Omental fat pad (tissue), 4 donors: ENCODE results near the gene MAPK12. TPM values are rescaled to one million over a fixed set of nuclear protein-coding genes. Genes with fewer than 3 reads are reported as not detected.

Source experiments
- ATAC-seq: fragments of 150-250 bp; one replicate; pipeline ENCODE4 v1.9.1; 2016; ENCODE audit warnings: mild to moderate bottlenecking, moderate library complexity; ENCODE audit not compliant: low FRiP score
- DNase-seq: peaks from one replicate; pipeline ENCODE4 v3.0.0-alpha.2; 2019; ENCODE audit warnings: low spot score
- CTCF ChIP-seq, 3 donors: fragments of 450-650 bp; IDR thresholded peaks; one replicate each; pipeline ENCODE4 v1.5.1; 2016 to 2017; ENCODE audit warnings: antibody characterized with exemption in 3 of 3, mild to moderate bottlenecking in 3 of 3, moderate library complexity in 2 of 3
- total RNA-seq, 4 donors: library from RNA; depleted of rRNA; stranded (reverse); fragments of >200 nt; gene quantifications; one replicate each; pipeline ENCODE4 v1.1.0, GENCODE V29; 2016

The MAPK12 gene
- total RNA-seq, 4 donors from 2014 or later, result 7.9 to 31.1 (median 17.8) TPM

DNA sequence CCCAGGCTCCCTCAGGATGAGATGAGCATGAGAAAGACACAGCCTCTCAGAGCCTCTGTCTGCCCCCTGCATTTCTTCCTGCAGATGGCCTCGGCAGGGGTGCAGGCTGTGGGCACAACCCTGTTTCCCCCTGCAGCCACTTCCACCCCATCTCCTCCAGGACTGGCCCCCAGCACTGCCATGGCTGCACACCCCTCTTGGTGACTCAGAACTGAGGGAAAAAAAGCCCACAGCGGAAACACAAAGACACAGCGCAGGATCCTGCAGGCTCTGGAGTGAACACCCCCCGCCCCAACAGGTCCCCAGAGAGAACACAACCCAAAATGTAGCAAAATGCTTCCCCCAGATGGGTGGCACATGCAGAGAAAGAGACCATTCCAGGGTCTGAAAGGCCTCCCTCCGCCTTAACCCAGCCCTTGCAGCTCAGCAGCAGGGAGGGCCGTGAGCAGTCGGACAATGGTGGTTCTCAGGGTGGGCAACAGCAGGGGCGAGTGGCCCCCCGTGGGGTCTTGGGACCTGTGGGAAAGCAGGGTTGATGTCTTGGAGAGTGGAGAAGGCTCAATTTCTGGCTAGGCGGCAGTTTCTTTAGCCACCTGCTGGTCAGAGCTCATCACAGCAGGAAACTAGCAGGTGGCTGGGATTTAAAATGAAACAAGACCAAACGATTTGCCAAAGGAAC is 24.6 kb downstream of the MAPK12 start:
- ATAC-seq (no peak), DNase-seq (no peak)
- no peak for TF ChIP-seq CTCF (IDR thresholded peaks at IDR 0.05)

DNA sequence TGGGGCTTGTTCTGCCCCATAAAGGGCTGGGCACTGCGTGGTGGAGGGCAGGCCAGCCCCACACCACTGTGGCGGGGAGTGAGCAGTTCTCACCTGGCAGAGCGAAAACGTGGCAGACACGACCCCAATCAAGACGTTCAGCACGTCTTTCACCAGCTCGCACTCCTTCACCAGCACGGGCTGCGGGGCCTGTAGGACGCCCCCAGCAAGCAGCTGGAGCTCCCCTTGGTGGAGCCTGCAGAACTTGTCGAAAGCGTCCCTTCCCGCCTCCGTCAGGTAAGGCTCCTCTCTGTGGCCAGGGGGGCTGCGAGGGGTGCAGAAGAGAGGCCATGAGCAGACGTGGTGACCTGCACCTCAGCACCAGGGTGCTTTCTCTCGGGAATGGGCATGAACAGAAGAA is 28.3 kb downstream of the MAPK12 start:
- ATAC-seq, result no peak
- no peak for TF ChIP-seq CTCF (IDR thresholded peaks at IDR 0.05)
- no peak for DNase-seq

GRCh38 chr22:50232481-50233151 is 28.9 kb downstream of the MAPK12 start:
- ATAC-seq (no peak), DNase-seq (no peak)
- TF ChIP-seq CTCF (IDR thresholded peaks at IDR 0.05), result no peak

- DNase-seq (no peak), ATAC-seq (no peak)
- TF ChIP-seq CTCF (IDR thresholded peaks at IDR 0.05), result no peak
Measured at GRCh38 chr22:50229370-50229769, 32.1 kb downstream of the MAPK12 start.

DNA sequence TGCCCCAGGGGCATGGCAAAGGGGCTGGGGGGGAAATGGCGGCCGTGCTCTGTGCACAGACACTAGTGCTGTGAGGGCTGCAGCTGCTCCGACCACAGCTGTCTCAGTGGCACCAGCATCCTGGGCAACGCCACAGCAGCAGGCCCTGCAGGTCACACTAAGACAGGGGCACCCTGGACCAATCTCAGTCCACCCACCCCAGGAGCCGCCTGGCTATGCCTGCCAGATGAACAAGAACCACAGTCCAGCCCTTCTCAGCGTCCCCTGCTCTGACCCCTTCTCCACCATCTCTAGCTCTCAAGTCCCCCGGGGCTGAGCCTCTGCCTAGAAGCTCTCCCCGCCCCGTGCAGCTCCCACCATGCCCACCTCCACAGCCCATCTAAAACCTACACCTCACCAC is 33.1 kb downstream of the MAPK12 start:
- DNase-seq, result no peak
- no peak for TF ChIP-seq CTCF (IDR thresholded peaks at IDR 0.05)
- no peak for ATAC-seq

GRCh38 chr22:50227579-50228215 is 33.8 kb downstream of the MAPK12 start:
- ATAC-seq, result no peak
- TF ChIP-seq CTCF (IDR thresholded peaks at IDR 0.05), result no peak
- no peak for DNase-seq

DNA sequence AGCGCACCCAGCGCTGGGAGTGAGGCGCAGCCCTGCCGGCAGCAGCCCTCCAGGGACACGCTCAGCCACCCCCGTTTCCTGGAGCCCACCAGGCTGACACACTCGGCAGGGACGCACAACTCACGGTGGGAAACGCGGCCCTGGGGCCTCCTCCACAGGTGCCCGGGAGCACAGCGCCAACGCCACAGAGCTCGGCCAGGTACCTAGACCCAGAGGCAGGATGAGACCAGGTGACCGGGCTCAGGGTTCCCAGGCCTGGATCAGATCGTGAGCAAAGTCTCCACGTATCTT is 34.7 kb downstream of the MAPK12 start:
- no peak for ATAC-seq
- TF ChIP-seq CTCF (IDR thresholded peaks at IDR 0.05), result no peak
- DNase-seq, result no peak
